IPS-20b (cell line): ENCODE measurements around the gene NEFH.
A peak's percentile ranks its signal among the peaks of the same experiment; 100 is the strongest.
"Not testable (repeated sequence)": the region's sequence is repeated elsewhere in the genome, so short reads cannot be mapped to it uniquely, and the experiment has no call there.

Experiments used
- H3K27ac ChIP-seq: one replicate; pipeline ENCODE4 v1.5.1; 2013; ENCODE audit warnings: low read length
- H3K27me3 ChIP-seq: 2 replicates; pipeline ENCODE4 v1.6.1; 2013; ENCODE audit warnings: mild to moderate bottlenecking, low read length, inconsistent platforms; ENCODE audit not compliant: insufficient read depth
- H3K36me3 ChIP-seq: 2 replicates; pipeline ENCODE4 v1.6.1; 2013; ENCODE audit warnings: low read depth, mild to moderate bottlenecking, inconsistent platforms, low read length, moderate library complexity; ENCODE audit not compliant: insufficient read depth
- H3K4me1 ChIP-seq: 2 replicates; pipeline ENCODE4 v1.6.1; 2013; ENCODE audit warnings: mild to moderate bottlenecking, control low read depth, inconsistent platforms, low read length, moderate library complexity; ENCODE audit not compliant: insufficient read depth
- H3K4me3 ChIP-seq: 2 replicates; pipeline ENCODE4 v1.5.1; 2013; ENCODE audit warnings: mild to moderate bottlenecking, low read length, inconsistent platforms
- H3K9ac ChIP-seq: 2 replicates; pipeline ENCODE4 v1.6.1; 2013; ENCODE audit warnings: low read depth, mild to moderate bottlenecking, inconsistent platforms, low read length, moderate library complexity
- H3K9me3 ChIP-seq: 2 replicates; pipeline ENCODE4 v1.6.1; 2013; ENCODE audit warnings: mild to moderate bottlenecking, low read depth, low read length, inconsistent platforms; ENCODE audit not compliant: insufficient read depth

The NEFH gene

DNA sequence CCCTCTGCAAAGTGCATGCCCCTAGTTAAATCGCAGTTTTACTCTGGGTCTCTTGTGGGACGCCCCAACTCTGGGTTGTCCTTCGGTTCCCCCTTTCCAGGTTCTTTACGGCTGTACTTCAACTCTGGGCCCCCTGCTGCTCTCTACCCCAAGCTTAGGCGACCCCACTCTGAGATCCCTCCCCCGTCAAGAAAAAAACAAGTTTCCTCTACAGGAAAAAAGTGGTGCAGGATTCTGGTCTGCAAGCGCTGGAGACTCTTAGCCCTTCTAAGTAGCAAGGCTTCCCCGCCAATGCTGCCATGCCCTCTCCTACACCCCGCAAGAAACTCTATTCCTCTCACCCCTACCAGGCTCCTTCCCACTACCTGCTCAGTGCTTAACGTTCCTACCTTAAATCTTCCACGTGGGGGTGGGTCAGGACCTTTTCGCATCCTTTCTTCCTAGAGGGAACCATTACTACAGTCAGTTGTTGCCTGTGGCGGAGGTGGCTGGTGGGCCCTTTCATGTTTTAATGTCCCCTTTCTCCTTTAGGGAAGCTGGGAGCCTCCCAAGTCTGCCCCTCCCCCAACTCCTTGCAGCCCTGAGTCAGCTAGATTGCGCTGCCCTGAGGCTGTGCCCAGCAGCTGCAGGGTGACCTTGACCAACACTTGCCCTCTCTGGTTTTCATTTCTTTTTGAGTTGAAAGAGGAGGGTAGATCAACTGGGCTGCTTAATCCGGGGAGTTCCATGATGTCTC is 1.4 kb downstream of the NEFH start:
- Histone ChIP-seq H3K9ac (peak overlapping the region; percentile 40; the same call in 1 of the 2 replicates), H3K27me3 (peaks cover 70% of the 10 kb centered on the region), H3K4me3 (peak overlapping the region; percentile 60)

DNA sequence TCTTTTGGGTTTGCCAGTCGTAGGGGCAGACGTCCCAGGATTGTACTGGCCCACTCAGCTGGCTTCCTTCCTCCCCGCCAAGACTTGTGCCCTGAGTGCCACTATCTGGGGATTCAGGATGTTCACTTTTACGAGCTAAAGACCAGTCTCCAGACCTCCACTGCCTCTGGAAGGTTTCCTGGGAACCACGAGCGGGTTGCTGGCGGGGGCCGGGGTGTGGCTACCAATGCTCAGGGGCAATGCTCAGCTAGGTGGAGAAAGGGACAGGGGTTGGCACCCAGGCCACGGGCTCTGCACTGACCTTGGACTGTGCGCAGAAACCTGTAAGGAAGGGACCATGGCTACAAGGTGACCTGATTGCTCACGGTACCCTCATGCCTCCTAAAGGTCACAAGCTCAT is 2.2 kb downstream of the NEFH start:
- Histone ChIP-seq H3K27me3 (peaks cover 62% of the 10 kb centered on the region), H3K9ac (peak overlapping the region; percentile 40; the same call in 1 of the 2 replicates), H3K4me1 (peaks cover 10% of the 10 kb centered on the region; the same call in 1 of the 2 replicates), H3K4me3 (peak overlapping the region; percentile 60; the same call in 1 of the 2 replicates), H3K36me3 (no peaks in the 10 kb centered on the region; the same call in 1 of the 2 replicates), H3K9me3 (peaks cover 6% of the 10 kb centered on the region; the same call in 1 of the 2 replicates), H3K27ac (no peak overlapping the region)

More for the DNA sequence above, 1.4 kb downstream of the NEFH start:
- H3K27ac ChIP-seq, result no peak overlapping the region
- H3K4me1 ChIP-seq, result peaks cover 10% of the 10 kb centered on the region; the same call in 1 of the 2 replicates
- H3K36me3 ChIP-seq, result no peaks in the 10 kb centered on the region; the same call in 1 of the 2 replicates
- H3K9me3 ChIP-seq, result peaks cover 6% of the 10 kb centered on the region; the same call in 1 of the 2 replicates

DNA sequence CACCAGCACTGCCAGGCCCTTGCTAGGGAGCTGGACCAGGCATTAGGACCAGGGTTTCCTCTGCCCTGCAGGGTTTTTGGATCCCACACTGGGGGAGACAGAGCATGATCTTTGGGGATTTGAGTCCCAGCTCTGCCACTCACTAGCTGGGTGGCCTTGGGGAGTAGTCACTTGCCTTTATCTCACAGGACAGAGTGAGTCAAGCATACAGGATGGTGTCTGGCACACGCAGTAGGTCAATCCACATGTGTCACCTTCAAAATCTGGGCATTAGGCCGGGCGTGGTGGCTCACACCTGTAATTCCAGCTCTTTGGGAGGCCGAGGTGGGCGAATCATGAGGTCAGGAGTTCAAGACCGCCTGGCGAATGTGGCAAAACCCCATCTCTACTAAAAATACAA is 2.7 kb downstream of the NEFH start:
- Histone ChIP-seq H3K27me3 (peaks cover 57% of the 10 kb centered on the region), H3K4me1 (peaks cover 6% of the 10 kb centered on the region; the same call in 1 of the 2 replicates), H3K4me3 (no peak overlapping the region), H3K27ac (no peak overlapping the region), H3K36me3 (no peaks in the 10 kb centered on the region; the same call in 1 of the 2 replicates), H3K9me3 (peaks cover 6% of the 10 kb centered on the region; the same call in 1 of the 2 replicates), H3K9ac (no peak overlapping the region)

GRCh38 chr22:29483254-29483653 is 3.2 kb downstream of the NEFH start:
- no peak overlapping the region for H3K4me3 ChIP-seq
- no peak overlapping the region for H3K27ac ChIP-seq
- H3K36me3 ChIP-seq, result no peaks in the 10 kb centered on the region; the same call in 1 of the 2 replicates
- peaks cover 5% of the 10 kb centered on the region; the same call in 1 of the 2 replicates for H3K4me1 ChIP-seq
- peaks cover 6% of the 10 kb centered on the region; the same call in 1 of the 2 replicates for H3K9me3 ChIP-seq
- peaks cover 52% of the 10 kb centered on the region for H3K27me3 ChIP-seq
- H3K9ac ChIP-seq, result no peak overlapping the region

DNA sequence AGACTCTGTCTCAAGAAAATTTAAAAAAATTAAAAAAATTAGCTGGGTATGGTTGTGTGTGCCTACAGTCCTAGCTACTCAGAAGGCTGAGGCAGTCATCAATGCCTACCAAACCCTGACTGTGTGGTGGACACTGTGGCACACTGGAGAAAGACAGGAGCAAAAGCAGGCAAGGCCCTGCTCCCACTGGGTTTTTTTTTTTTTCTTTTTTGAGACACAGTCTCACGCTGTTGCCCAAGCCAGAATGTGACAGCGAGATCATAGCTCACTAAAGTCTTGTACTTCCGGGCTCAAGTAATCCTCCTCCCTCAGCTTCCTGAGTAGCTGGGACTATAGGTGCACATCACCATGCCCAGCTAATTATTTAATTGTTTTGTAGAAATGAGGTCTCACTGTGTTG is 4.6 kb downstream of the NEFH start:
- H3K4me3 ChIP-seq, result no peak overlapping the region

GRCh38 chr22:29485448-29485847 is 5.4 kb downstream of the NEFH start:
- no peak overlapping the region for H3K9ac ChIP-seq
- H3K27ac ChIP-seq, result no peak overlapping the region
- H3K36me3 ChIP-seq, result no peaks in the 10 kb centered on the region; the same call in 1 of the 2 replicates
- H3K4me3 ChIP-seq, result no peak overlapping the region
- peaks cover 30% of the 10 kb centered on the region for H3K27me3 ChIP-seq
- peaks cover 4% of the 10 kb centered on the region; the same call in 1 of the 2 replicates for H3K9me3 ChIP-seq
- peaks cover 5% of the 10 kb centered on the region; the same call in 1 of the 2 replicates for H3K4me1 ChIP-seq

More for the DNA sequence above, 4.6 kb downstream of the NEFH start:
- Histone ChIP-seq H3K9me3 (peaks cover 6% of the 10 kb centered on the region; the same call in 1 of the 2 replicates), H3K4me1 (peaks cover 5% of the 10 kb centered on the region; the same call in 1 of the 2 replicates), H3K9ac (no peak overlapping the region), H3K27me3 (peaks cover 38% of the 10 kb centered on the region), H3K27ac (no peak overlapping the region), H3K36me3 (no peaks in the 10 kb centered on the region; the same call in 1 of the 2 replicates)

- H3K27me3 ChIP-seq, result peaks cover 10% of the 10 kb centered on the region
- no peaks in the 10 kb centered on the region for H3K4me1 ChIP-seq
- H3K27ac ChIP-seq, result no peak overlapping the region
- no peak overlapping the region for H3K4me3 ChIP-seq
- H3K36me3 ChIP-seq, result no peaks in the 10 kb centered on the region; the same call in 1 of the 2 replicates
- no peaks in the 10 kb centered on the region for H3K9me3 ChIP-seq
- H3K9ac ChIP-seq, result no peak overlapping the region
These were observed 7.5 kb downstream of the NEFH start for GRCh38 chr22:29487426-29487986.

GRCh38 chr22:29489127-29489780 is 9.2 kb downstream of the NEFH start:
- not testable (repeated sequence) for H3K9ac ChIP-seq, H3K4me1 ChIP-seq, H3K36me3 ChIP-seq, H3K4me3 ChIP-seq, H3K27ac ChIP-seq, H3K9me3 ChIP-seq, H3K27me3 ChIP-seq

GRCh38 chr22:29491012-29491411 is 11.0 kb downstream of the NEFH start:
- no peak overlapping the region for H3K9ac ChIP-seq
- no peaks in the 10 kb centered on the region for H3K4me1 ChIP-seq
- no peak overlapping the region for H3K27ac ChIP-seq
- no peaks in the 10 kb centered on the region for H3K27me3 ChIP-seq
- no peak overlapping the region for H3K4me3 ChIP-seq
- H3K36me3 ChIP-seq, result no peaks in the 10 kb centered on the region; the same call in 1 of the 2 replicates
- 0 out of 2 replicates have a peak, but pooled peaks cover 9% of the 10 kb centered on the region for H3K9me3 ChIP-seq

DNA sequence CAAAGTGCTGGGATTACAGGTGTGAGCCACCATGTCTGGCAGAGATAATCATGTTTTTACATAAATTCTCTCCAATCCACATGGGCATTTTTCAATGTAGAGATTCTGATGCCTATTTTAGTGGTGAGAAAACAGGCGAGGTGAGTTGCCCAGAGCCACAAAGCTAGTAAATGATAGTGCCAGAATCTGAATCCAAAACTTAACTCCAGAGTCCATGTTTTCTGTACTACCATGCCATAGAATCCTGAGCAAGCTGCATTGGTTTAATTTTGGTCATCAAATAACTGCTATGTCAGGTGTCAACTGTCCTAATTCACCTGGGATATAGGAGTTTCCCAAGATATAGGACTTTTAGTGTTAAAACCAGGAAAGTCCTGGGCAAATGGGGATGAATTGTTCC is 13.6 kb downstream of the NEFH start:
- Histone ChIP-seq H3K27me3 (no peaks in the 10 kb centered on the region), H3K9ac (no peak overlapping the region), H3K36me3 (no peaks in the 10 kb centered on the region), H3K4me3 (no peak overlapping the region), H3K9me3 (0 out of 2 replicates have a peak, but pooled peaks cover 9% of the 10 kb centered on the region), H3K4me1 (no peaks in the 10 kb centered on the region), H3K27ac (no peak overlapping the region)

DNA sequence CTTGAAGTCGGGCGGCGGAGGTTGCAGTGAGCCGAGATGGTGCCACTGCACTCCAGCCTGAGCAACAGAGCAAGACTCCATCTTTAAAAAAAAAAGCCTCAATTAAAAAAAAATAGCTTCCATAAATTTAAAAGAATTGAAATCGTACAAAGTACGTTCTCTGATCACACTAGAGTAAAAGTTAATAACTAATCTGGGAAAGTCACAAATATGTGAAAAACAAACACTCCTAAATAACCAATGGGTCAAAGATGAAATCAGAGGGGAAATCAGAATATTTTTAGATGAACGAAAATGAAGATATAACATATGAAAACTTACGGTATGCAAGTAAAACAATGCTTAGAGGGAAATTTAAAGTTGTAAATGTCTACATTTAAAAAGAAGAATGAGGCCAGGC is 19.8 kb downstream of the NEFH start:
- H3K27me3 ChIP-seq, result no peaks in the 10 kb centered on the region
- no peak overlapping the region for H3K27ac ChIP-seq
- 0 out of 2 replicates have a peak, but pooled peaks cover 3% of the 10 kb centered on the region for H3K9me3 ChIP-seq
- no peak overlapping the region for H3K4me3 ChIP-seq
- no peaks in the 10 kb centered on the region for H3K36me3 ChIP-seq
- no peak overlapping the region for H3K9ac ChIP-seq
- H3K4me1 ChIP-seq, result no peaks in the 10 kb centered on the region
